HG02870 (cell line): ENCODE measurements around the gene C3.
"Not testable (repeated sequence)": the region's sequence is repeated elsewhere in the genome, so short reads cannot be mapped to it uniquely, and the experiment has no call there.

Experiments
- ATAC-seq: cut with Tn5 transposase; IDR thresholded peaks from one replicate; pipeline ENCODE4 v1.9.1; 2021; ENCODE audit warnings: mild to moderate bottlenecking, moderate library complexity; ENCODE audit not compliant: unreplicated experiment

The C3 gene

GRCh38 chr19:6667114-6667627 is 53.3 kb downstream of the C3 start:
- no peak for ATAC-seq

- ATAC-seq = no peak
These were observed 55.5 kb downstream of the C3 start for GRCh38 chr19:6664916-6665315.

GRCh38 chr19:6663236-6664201 is 56.9 kb downstream of the C3 start:
- no peak for ATAC-seq

GRCh38 chr19:6662702-6663101 is 57.7 kb downstream of the C3 start:
- ATAC-seq = no peak

- not testable (repeated sequence) for ATAC-seq
These were observed 58.8 kb downstream of the C3 start for GRCh38 chr19:6661509-6662244.

- no peak for ATAC-seq
These were observed 59.5 kb downstream of the C3 start for GRCh38 chr19:6660930-6661329.

- ATAC-seq = not testable (repeated sequence)
These were observed 64.1 kb downstream of the C3 start for GRCh38 chr19:6656390-6656789.

GRCh38 chr19:6654347-6655310 is 65.8 kb downstream of the C3 start:
- no peak for ATAC-seq

- no peak for ATAC-seq
These were observed 67.7 kb downstream of the C3 start for GRCh38 chr19:6652805-6653094.

- ATAC-seq = no peak
These were observed 68.3 kb downstream of the C3 start for GRCh38 chr19:6651965-6652804.

- no peak for ATAC-seq
These were observed 71.3 kb downstream of the C3 start for GRCh38 chr19:6649185-6649584.

- ATAC-seq = no peak
These were observed 72.2 kb downstream of the C3 start for GRCh38 chr19:6648141-6648715.

GRCh38 chr19:6644796-6645195 is 75.7 kb downstream of the C3 start:
- no peak for ATAC-seq

GRCh38 chr19:6640333-6640732 is 80.1 kb downstream of the C3 start:
- ATAC-seq = not testable (repeated sequence)

- no peak for ATAC-seq
These were observed 81.0 kb downstream of the C3 start for GRCh38 chr19:6639439-6639838.

- not testable (repeated sequence) for ATAC-seq
These were observed 87.0 kb downstream of the C3 start for GRCh38 chr19:6633456-6633813.

GRCh38 chr19:6632747-6633455 is 87.5 kb downstream of the C3 start:
- not testable (repeated sequence) for ATAC-seq

- no peak for ATAC-seq
These were observed 88.3 kb downstream of the C3 start for GRCh38 chr19:6632002-6632621.
